ENCODE results near the gene DHRS4. TPM values are rescaled to one million over a fixed set of nuclear protein-coding genes. Genes with fewer than 3 reads are reported as not detected.
"Not testable (repeated sequence)": the region's sequence is repeated elsewhere in the genome, so short reads cannot be mapped to it uniquely, and the experiment has no call there.

The DHRS4 gene
- total RNA-seq, 1 donor from 2014 or later, result 22.5 TPM

DNA sequence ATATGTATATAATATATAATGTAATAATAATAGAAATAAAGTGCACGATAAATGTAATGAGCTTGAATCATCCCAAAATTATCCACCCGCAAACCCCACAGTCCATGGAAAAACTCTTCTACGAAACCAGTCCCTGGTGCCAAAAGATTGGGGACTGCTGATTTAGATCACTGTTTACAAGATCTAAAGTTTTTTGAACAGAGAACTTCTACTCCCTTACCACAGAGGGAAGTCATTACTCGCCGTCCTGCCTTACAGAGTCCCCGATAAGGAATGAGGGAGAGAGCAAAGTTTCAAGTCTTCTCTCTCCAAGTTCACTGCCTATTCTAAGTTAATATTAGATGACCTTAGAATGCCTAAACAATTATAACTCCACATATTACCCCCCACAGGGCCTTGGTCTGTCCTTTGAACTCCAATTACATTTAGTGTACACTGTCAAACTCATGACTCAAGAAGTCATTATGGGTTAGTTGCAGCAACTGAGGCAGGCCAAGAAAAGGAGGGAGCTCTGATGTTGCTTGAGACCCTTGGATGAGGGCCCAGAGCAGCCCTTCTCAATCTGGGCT, 21.8 kb upstream of the DHRS4 start:
- Mint-ChIP-seq H3K4me1 (ENCODE audit: low read depth) (no peaks in the 10 kb centered on the region), H3K27me3 (ENCODE audit: low read depth) (peaks cover 7% of the 10 kb centered on the region), H3K27ac (no peak overlapping the region), H3K9me3 (no peaks in the 10 kb centered on the region), H3K36me3 (ENCODE audit: low read depth) (no peaks in the 10 kb centered on the region), H3K4me3 (ENCODE audit: low read depth) (no peak overlapping the region)
- intact Hi-C loops (cut with micrococcal nuclease), result no loop called here
- DNase-seq (ENCODE audit: low spot score), result no peak

DNA sequence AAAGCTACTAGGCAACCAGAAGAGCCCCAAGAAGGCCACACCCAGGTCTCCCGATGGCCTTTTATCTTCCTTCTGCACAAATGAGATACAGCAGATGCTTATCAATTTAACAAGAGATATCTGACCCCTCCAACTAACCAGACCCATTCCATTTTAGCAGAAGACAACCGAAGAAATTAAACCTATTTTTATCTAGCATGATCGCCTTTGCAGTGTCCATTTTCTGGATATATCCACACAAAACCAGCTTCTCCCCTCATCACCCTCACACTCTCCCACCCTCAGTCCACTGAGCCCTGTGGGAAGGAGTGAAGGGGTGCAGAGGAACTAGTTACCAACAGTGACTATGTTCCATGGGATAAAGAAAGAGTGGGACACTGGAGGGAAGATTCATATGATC, 20.9 kb upstream of the DHRS4 start:
- intact Hi-C loops (cut with micrococcal nuclease), result no loop called here
- no peak for DNase-seq (ENCODE audit: low spot score)
- Mint-ChIP-seq H3K27ac (no peak overlapping the region), H3K4me3 (ENCODE audit: low read depth) (no peak overlapping the region), H3K4me1 (ENCODE audit: low read depth) (no peaks in the 10 kb centered on the region), H3K27me3 (ENCODE audit: low read depth) (peaks cover 7% of the 10 kb centered on the region), H3K36me3 (ENCODE audit: low read depth) (no peaks in the 10 kb centered on the region), H3K9me3 (no peaks in the 10 kb centered on the region)

DNA sequence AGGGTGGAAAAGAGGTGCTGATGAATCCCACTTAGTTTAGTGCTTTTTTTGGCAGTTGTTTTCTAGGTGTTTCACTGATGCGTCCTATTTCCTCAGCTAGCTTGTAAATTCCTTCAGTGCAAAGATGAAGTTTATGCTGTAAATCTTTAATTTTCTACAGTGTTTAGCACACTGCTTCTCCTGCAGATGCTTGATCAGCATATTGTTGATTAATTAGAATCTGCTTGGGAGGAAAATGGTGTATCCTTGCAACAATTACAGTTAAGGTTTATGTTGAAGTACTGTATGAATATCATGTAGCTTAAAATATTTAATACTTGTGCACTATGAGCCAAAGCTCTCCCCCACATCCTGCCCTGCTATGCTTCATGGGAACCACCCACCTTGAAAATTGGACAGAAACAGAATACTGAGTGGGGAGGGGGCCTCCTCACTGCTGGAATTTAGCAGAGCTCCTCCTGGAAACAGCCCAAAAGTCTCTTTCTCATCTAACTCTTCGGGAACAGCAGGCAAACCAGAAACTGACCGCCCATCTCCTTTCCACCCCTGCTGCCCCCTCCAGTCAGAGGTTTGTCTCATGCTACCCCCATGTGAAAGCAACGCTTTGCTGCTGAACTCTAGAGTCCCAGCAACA, 20.3 kb upstream of the DHRS4 start:
- Mint-ChIP-seq H3K4me1 (ENCODE audit: low read depth) (no peaks in the 10 kb centered on the region), H3K9me3 (no peaks in the 10 kb centered on the region), H3K27me3 (ENCODE audit: low read depth) (peaks cover 5% of the 10 kb centered on the region), H3K36me3 (ENCODE audit: low read depth) (no peaks in the 10 kb centered on the region), H3K27ac (no peak overlapping the region), H3K4me3 (ENCODE audit: low read depth) (no peak overlapping the region)
- DNase-seq (ENCODE audit: low spot score), result no peak
- intact Hi-C loops (cut with micrococcal nuclease), result no loop called here

DNA sequence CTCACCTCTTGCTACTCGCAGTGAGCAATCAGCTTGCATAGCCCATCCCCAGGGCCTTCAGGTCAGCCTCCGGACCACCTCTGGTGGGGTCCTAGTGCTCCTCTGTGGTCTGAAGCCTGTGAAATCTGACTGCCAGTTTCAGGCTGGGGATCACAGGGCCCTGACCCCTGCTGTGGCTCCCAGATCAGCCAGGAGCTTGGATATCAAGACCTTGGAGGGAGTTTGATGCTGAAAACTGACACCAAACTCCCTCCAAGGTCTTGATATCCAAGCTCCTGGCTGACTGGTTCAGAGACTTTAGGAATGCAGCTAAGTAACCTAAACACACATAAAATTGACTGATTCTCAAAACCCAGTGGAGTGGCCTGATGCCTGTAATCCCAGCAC, 19.8 kb upstream of the DHRS4 start:
- Mint-ChIP-seq H3K27me3 (ENCODE audit: low read depth) (peaks cover 5% of the 10 kb centered on the region), H3K36me3 (ENCODE audit: low read depth) (no peaks in the 10 kb centered on the region), H3K4me3 (ENCODE audit: low read depth) (no peak overlapping the region), H3K4me1 (ENCODE audit: low read depth) (no peaks in the 10 kb centered on the region), H3K27ac (no peak overlapping the region), H3K9me3 (no peaks in the 10 kb centered on the region)
- no peak for DNase-seq (ENCODE audit: low spot score)
- intact Hi-C loops (cut with micrococcal nuclease), result no loop called here

DNA sequence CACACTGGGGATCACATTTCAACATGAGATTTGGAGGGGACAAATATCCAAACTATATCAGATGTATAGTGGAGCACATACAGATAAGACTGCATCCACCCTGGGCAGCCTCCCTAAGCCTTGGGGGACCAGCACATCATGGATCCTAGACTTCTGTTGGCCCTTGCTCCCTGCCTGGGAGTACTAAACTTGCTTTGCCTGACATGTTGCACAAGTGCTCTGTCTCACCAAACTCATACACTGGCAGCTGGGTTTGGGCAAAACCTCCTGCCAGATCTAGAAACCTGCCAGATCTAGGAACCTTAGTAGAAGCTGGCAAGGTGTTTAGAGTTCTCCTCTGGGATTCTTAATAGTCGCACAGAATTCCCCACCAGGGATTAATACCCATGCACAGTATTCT, 18.4 kb upstream of the DHRS4 start:
- H3K36me3 Mint-ChIP-seq (ENCODE audit: low read depth), result peaks cover 3% of the 10 kb centered on the region
- intact Hi-C loops (cut with micrococcal nuclease), result no loop called here
- H3K27ac Mint-ChIP-seq, result no peak overlapping the region
- H3K27me3 Mint-ChIP-seq (ENCODE audit: low read depth), result no peaks in the 10 kb centered on the region
- no peak for DNase-seq (ENCODE audit: low spot score)
- no peaks in the 10 kb centered on the region for H3K4me1 Mint-ChIP-seq (ENCODE audit: low read depth)
- no peak overlapping the region for H3K4me3 Mint-ChIP-seq (ENCODE audit: low read depth)
- no peaks in the 10 kb centered on the region for H3K9me3 Mint-ChIP-seq

DNA sequence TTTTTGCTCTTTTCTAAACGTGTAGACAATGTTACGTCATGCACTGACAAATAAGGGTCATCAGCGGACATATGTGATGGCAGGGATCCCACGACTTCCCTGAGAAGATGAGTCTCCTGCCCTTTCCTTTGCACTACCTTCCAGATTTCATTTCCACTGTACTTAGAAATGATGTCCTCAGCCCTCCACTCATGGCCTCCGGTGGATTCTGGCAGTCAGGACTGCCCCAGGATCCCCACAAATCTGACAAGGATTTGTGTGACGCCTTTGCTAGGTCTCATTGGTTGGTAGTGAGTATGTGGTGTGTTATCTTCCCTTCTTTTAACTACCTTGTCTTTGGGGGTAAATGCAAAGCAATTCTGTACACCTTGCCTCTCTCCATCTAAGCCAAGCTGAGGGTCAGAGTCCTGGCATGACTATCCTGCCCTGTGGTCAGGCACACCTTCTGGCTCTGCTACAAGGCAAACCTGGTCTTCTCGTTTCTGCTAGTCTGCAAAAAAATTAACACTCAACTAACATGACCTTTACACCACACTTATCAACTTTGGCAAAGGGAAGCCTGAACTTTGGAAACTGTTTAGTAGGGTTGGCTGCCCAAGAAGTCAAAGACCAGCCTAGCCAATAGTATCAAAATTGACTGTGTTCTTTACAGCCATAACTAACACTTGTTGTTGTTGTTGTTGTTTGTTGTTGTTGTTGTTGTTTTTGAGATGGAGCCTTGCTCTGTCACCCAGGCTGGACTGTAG, 17.3 kb upstream of the DHRS4 start:
- Mint-ChIP-seq H3K4me3 (ENCODE audit: low read depth) (no peak overlapping the region), H3K27me3 (ENCODE audit: low read depth) (no peaks in the 10 kb centered on the region), H3K4me1 (ENCODE audit: low read depth) (no peaks in the 10 kb centered on the region), H3K27ac (no peak overlapping the region), H3K36me3 (ENCODE audit: low read depth) (peaks cover 3% of the 10 kb centered on the region), H3K9me3 (no peaks in the 10 kb centered on the region)
- DNase-seq (ENCODE audit: low spot score), result no peak
- intact Hi-C loops (cut with micrococcal nuclease), result no loop called here

DNA sequence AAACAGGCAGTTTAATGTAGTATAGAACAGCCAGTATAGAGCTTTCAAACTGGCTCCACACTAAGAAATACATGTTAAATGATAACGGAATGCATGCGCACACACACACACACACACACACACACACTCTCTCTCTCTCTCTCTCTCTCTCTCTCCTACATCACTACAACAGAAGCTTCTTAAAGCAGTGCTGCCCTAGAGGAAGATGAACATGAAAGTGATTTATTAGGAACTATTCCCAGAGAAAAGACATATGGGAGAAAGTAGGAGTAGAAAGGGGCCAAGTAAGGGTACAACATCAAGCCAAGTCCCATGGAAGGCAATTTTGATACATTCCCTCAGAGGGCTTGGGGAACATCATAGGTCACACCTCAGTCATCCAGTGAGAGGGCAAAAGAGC, 16.4 kb upstream of the DHRS4 start:
- H3K36me3 Mint-ChIP-seq (ENCODE audit: low read depth), result peaks cover 3% of the 10 kb centered on the region
- no peaks in the 10 kb centered on the region for H3K9me3 Mint-ChIP-seq
- no peak overlapping the region for H3K4me3 Mint-ChIP-seq (ENCODE audit: low read depth)
- DNase-seq (ENCODE audit: low spot score), result no peak
- intact Hi-C loops (cut with micrococcal nuclease), result no loop called here
- no peaks in the 10 kb centered on the region for H3K27me3 Mint-ChIP-seq (ENCODE audit: low read depth)
- H3K4me1 Mint-ChIP-seq (ENCODE audit: low read depth), result no peaks in the 10 kb centered on the region
- H3K27ac Mint-ChIP-seq, result no peak overlapping the region

DNA sequence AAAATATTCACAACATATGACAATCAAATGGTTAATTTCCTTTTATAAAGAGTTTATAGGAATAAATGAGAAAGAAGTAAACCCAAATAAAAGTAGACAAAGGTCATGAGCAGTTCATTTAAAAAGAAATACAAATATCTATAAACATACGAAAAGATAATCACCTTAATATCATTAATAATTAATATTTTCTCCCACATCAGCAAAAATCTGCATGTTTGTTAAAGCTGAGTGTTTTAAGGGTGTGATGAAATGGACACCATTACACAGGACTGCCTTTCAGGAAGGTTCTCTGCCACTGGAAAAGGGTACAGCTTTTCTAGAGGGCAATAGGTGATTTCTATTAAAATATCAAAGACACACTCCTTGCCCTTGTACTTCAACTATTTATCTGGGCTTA, 14.7 kb upstream of the DHRS4 start:
- intact Hi-C loops (cut with micrococcal nuclease), result no loop called here
- H3K4me3 Mint-ChIP-seq (ENCODE audit: low read depth), result no peak overlapping the region

DNA sequence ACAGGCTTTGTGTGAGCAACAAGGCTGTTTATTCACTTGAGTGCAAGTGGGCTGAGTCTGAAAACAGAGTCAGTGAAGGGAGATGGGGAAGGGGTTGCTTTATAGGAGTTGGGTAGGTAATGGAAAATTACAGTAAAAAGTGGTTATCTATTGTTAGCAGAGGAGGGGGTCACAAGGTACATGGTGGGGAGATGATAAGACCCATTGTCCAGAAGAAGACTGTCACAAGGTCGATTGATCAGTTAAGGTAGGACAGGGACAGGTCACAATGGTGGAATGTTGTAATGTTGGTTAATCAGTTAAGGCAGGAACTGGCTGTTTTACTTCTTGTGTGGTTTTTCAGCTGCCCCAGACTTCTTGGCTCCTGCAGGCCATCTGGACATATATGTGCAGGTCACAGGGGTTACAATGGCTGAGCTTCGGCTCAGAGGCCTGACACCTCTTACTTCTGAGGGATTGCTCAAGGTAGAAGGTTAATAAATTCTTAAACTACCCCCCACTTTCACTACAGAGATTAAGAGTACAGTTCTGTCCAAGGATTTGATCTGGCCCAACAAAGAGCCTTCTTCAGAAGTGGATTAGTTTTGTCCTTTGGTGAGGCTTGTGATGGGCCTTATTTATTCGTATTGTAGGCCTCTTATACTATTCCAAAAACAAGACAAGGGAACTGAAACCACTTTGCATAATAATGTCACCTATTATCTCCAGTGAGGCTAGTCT, 13.8 kb upstream of the DHRS4 start:
- H3K27ac Mint-ChIP-seq, result no peak overlapping the region
- DNase-seq (ENCODE audit: low spot score), result no peak
- intact Hi-C loops (cut with micrococcal nuclease), result no loop called here

More for the DNA sequence above, 14.7 kb upstream of the DHRS4 start:
- H3K27ac Mint-ChIP-seq, result no peak overlapping the region
- no peaks in the 10 kb centered on the region for H3K27me3 Mint-ChIP-seq (ENCODE audit: low read depth)
- no peak for DNase-seq (ENCODE audit: low spot score)
- no peaks in the 10 kb centered on the region for H3K9me3 Mint-ChIP-seq
- H3K4me1 Mint-ChIP-seq (ENCODE audit: low read depth), result no peaks in the 10 kb centered on the region
- H3K36me3 Mint-ChIP-seq (ENCODE audit: low read depth), result peaks cover 3% of the 10 kb centered on the region

DNA sequence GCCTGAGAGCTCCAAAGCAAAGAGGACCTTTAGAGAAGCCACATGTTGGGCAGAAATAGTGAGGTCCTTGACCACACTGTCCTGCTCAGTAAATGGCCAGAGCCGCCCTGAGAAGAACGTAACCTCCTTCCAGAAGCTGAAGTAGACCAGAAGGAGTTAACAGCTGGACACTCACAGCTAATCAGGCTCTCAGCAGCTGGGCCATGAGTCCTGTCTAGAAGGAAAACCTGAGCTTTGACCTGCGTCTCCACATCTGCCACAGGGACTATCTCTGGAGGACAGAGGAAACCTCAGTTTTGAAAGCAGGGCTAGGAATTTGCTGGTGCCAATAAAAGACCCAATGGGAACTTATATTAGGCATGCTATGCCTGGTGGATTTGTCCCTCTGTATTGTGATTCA, 12.3 kb upstream of the DHRS4 start:
- Mint-ChIP-seq H3K4me1 (ENCODE audit: low read depth) (peaks cover 2% of the 10 kb centered on the region), H3K4me3 (ENCODE audit: low read depth) (no peak overlapping the region), H3K27me3 (ENCODE audit: low read depth) (no peaks in the 10 kb centered on the region), H3K9me3 (no peaks in the 10 kb centered on the region), H3K36me3 (ENCODE audit: low read depth) (peaks cover 3% of the 10 kb centered on the region), H3K27ac (no peak overlapping the region)
- intact Hi-C loops (cut with micrococcal nuclease), result no loop called here
- no peak for DNase-seq (ENCODE audit: low spot score)

More for the DNA sequence above, 13.8 kb upstream of the DHRS4 start:
- Mint-ChIP-seq H3K4me3 (ENCODE audit: low read depth) (no peak overlapping the region), H3K27me3 (ENCODE audit: low read depth) (no peaks in the 10 kb centered on the region), H3K4me1 (ENCODE audit: low read depth) (no peaks in the 10 kb centered on the region), H3K36me3 (ENCODE audit: low read depth) (peaks cover 3% of the 10 kb centered on the region), H3K9me3 (no peaks in the 10 kb centered on the region)

DNA sequence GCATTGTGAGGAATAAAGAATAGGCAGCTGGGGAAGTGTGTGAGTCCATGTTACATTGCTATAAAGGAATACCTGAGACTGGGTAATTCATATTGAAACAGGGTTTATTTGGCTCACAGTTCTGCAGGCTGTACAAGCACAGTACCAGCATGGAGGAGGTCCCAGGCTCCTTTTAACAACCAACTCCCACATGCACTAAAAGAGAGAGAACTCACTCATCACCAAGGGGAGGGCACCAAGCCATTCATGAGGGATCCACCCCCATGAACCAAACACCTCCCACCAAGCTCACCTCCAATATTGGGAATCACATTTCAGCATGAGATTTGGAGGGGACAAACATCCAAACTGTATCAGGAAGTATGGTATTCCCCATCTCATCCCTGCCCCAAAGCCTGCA, 11.9 kb upstream of the DHRS4 start:
- intact Hi-C loops (cut with micrococcal nuclease), result no loop called here
- no peak for DNase-seq (ENCODE audit: low spot score)
- Mint-ChIP-seq H3K27ac (no peak overlapping the region), H3K4me1 (ENCODE audit: low read depth) (peaks cover 5% of the 10 kb centered on the region), H3K36me3 (ENCODE audit: low read depth) (peaks cover 3% of the 10 kb centered on the region), H3K4me3 (ENCODE audit: low read depth) (no peak overlapping the region), H3K9me3 (no peaks in the 10 kb centered on the region), H3K27me3 (ENCODE audit: low read depth) (no peaks in the 10 kb centered on the region)

DNA sequence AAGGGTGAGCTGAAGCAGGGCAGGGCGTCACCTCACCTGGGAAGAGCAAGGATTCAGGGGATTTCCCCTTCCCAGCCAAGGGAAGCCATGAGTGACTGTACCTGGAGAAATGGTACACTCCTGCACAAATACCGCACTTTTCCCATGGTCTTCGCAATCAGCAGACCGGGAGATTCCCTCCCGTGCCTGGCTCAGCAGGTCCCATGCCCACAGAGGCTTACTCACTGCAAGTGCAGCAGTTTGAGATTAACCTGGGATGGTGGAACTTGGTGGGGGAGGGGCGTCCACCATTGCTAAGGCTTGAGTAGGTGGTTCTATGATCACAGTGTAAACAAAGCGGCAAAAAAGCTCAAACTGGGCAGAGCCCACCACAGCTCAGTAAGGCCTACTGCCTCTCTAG, 11.0 kb upstream of the DHRS4 start:
- Mint-ChIP-seq H3K27ac (no peak overlapping the region), H3K4me3 (ENCODE audit: low read depth) (no peak overlapping the region), H3K4me1 (ENCODE audit: low read depth) (peaks cover 5% of the 10 kb centered on the region), H3K9me3 (no peaks in the 10 kb centered on the region), H3K27me3 (ENCODE audit: low read depth) (no peaks in the 10 kb centered on the region), H3K36me3 (ENCODE audit: low read depth) (peaks cover 3% of the 10 kb centered on the region)
- no peak for DNase-seq (ENCODE audit: low spot score)
- intact Hi-C loops (cut with micrococcal nuclease), result no loop called here

DNA sequence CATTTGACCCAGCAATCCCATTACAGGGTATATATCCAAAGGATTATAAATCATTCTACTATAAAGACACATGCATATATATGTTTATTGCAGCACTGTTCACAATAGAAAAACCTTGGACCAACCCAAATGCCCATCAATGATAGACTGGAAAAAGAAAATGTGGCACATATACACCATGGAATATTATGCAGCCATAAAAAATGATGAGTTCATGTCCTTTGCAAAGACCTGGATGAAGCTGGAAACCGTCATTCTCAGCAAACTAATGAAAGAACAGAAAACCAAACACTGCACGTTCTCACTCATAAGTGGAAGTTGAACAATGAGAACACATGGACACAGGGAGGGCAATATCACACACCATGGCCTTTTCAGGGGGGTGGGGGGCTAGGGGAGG, 4.5 kb upstream of the DHRS4 start:
- intact Hi-C loops (cut with micrococcal nuclease); H3K9me3 Mint-ChIP-seq; H3K36me3 Mint-ChIP-seq (ENCODE audit: low read depth); H3K27ac Mint-ChIP-seq; H3K4me3 Mint-ChIP-seq (ENCODE audit: low read depth); DNase-seq (ENCODE audit: low spot score); H3K27me3 Mint-ChIP-seq (ENCODE audit: low read depth): not testable (repeated sequence)
- peaks cover 16% of the 10 kb centered on the region for H3K4me1 Mint-ChIP-seq (ENCODE audit: low read depth)

Measured in activated T-helper 2 cell treated with anti-CD3 and anti-CD28 coated beads, Interferon-gamma antibody, Interleukin-2, Interleukin-4, amounts not matched to agents 10 μg/mL and 5 μg/mL and 100 μg/mL, durations not matched to agents 14 hours and 24 hours and 36 hours (primary cell).